Adrenal gland (tissue), 12 donors: ENCODE data around the gene LHX6. TPM values are rescaled to one million over a fixed set of nuclear protein-coding genes. Genes with fewer than 3 reads are reported as not detected.

Source experiments
- DNase-seq, 7 donors: peaks; one replicate each; pipeline ENCODE4 v3.0.0-alpha.2; 2019 to 2020
- H3K27ac ChIP-seq, 5 donors: fragments of 200-600 bp; sonication (generic) in 4 of 5; 1 replicate in 3 of 5; 2 replicates in 2 of 5; pipeline versions ENCODE4 v1.5.1 to v1.8.0; 2016 to 2020; ENCODE audit warnings: mild to moderate bottlenecking in 1 of 5
- H3K27me3 ChIP-seq: fragments of 200-600 bp; 2 replicates; pipeline ENCODE4 v1.8.0; 2021
- H3K36me3 ChIP-seq, 2 donors: fragments of 200-600 bp; replicated peaks in 1 of 2; 1 replicate in 1 of 2; 2 replicates in 1 of 2; pipeline versions ENCODE4 v1.5.1 to v1.8.0; 2018 to 2022
- H3K4me1 ChIP-seq, 2 donors: fragments of 200-600 bp; replicated peaks in 1 of 2; 1 replicate in 1 of 2; 2 replicates in 1 of 2; pipeline versions ENCODE4 v1.5.1 to v1.8.0; 2018 to 2021
- H3K4me3 ChIP-seq, 4 donors: fragments of 200-600 bp; sonication (generic) in 3 of 4; one replicate each; pipeline ENCODE4 v1.5.1; 2016 to 2018
- H3K9me3 ChIP-seq, 3 donors: fragments of 200-600 bp; sonication (generic) in 1 of 3; replicated peaks in 1 of 3; 1 replicate in 2 of 3; 2 replicates in 1 of 3; pipeline versions ENCODE4 v1.5.1 to v1.8.0; 2016 to 2021
- CTCF ChIP-seq, 6 experiments: fragments of 450-650 bp in 4 of 6; fragments of 200-600 bp in 2 of 6; sonication (generic) in 1 of 6; IDR thresholded peaks; 1 replicate in 5 of 6; 2 replicates in 1 of 6; pipeline versions ENCODE4 v1.5.1 to v1.8.0; 2016 to 2021; ENCODE audit warnings: antibody characterized with exemption in 6 of 6, mild to moderate bottlenecking in 2 of 6, moderate library complexity in 1 of 6
- POLR2A ChIP-seq, 2 donors: fragments of 450-650 bp; IDR thresholded peaks; one replicate each; pipeline ENCODE4 v1.6.1; 2017; ENCODE audit warnings: antibody characterized with exemption in 2 of 2, mild to moderate bottlenecking in 2 of 2, moderate library complexity in 1 of 2
- WGBS, 4 donors: extraction: QIAGEN DNeasy Blood & Tissue Kit in 2 of 4; methylation state at CpG; one replicate each; pipeline versions ENCODE4 v1.1.5 to v1.1.7; 2013 to 2017; 5-methylcytosine and 5-hydroxymethylcytosine counted together
- intact Hi-C, 2 donors: fragments of 100-400 bp; cut with DNase I; formaldehyde crosslinking; loops; one replicate each; pipeline versions ENCODE4 v1.14.1 to v1.15.0; 2022 to 2023
- polyA plus RNA-seq, 3 donors: library from polyadenylated mRNA; stranded (reverse); fragments of 200-250 nt in 2 of 3; fragments of 350-450 nt in 1 of 3; fragmentation: Illumina TruSeq in 1 of 3; extraction: RNeasy Lipid Tissue Mini Kit (QIAGEN cat#74804) in 1 of 3; gene quantifications; one replicate each; pipeline ENCODE4 v1.2.3, GENCODE V29; 2013 to 2014
- total RNA-seq, 9 donors: library from RNA; depleted of rRNA in 4 of 9; stranded (reverse); fragments of >200 nt in 4 of 9; fragments of 120-200 nt in 1 of 9; fragmentation: NEBNext Ultra II Directional in 1 of 9; extraction: Animal tissue kit (Norgen Biotek cat#: 25700) in 1 of 9; gene quantifications; one replicate each; pipeline versions ENCODE4 v1.1.0 to v1.2.4, GENCODE V29; 2013 to 2023
- donor health status: healthy with polysubstance abuse.
- donor health status: Bipolar disorder and iron deficiency.
- donor health status: DM: yes; HTN: yes; CAD: no.
- donor health status: DM: no; HTN: no; CAD: no.
- donor health status: DM: no; HTN: no; CAD: no.
- donor health status: DM: yes; HTN: yes; CAD: no.

The LHX6 gene
- total and polyA plus RNA-seq, 12 donors, result 0.17 to 3.6 (median 1.5) TPM

- Histone ChIP-seq H3K4me3 (no peak overlapping the region), H3K36me3 (no peaks in the 10 kb centered on the region), H3K9me3 (no peaks in the 10 kb centered on the region), H3K27ac (no peak overlapping the region), H3K27me3 (peaks cover 10% of the 10 kb centered on the region), H3K4me1 (no peaks in the 10 kb centered on the region)
- no peak for DNase-seq
- TF ChIP-seq CTCF (IDR thresholded peaks at IDR 0.05), result no peak
- intact Hi-C loops, result no loop called here
- 75 to 88% (median 84%) methylated on average over 9 of the region's 9 CpGs for WGBS, 4 donors
These were observed 22.4 kb downstream of the LHX6 start for GRCh38 chr9:122206118-122207046.

GRCh38 chr9:122205176-122205575, 23.6 kb downstream of the LHX6 start:
- no peak for DNase-seq
- peaks cover 4% of the 10 kb centered on the region for H3K27me3 ChIP-seq
- intact Hi-C loops, result no loop called here
- no peaks in the 10 kb centered on the region for H3K9me3 ChIP-seq
- TF ChIP-seq CTCF (IDR thresholded peaks at IDR 0.05), result no peak
- TF ChIP-seq POLR2A (IDR thresholded peaks at IDR 0.05), result no peak
- no peak overlapping the region for H3K4me3 ChIP-seq
- no peak overlapping the region for H3K27ac ChIP-seq
- no peaks in the 10 kb centered on the region for H3K36me3 ChIP-seq
- no peaks in the 10 kb centered on the region for H3K4me1 ChIP-seq
- 50 to 84% (median 82%) methylated on average over 2 to 8 of the region's 8 CpGs for WGBS, 4 donors

- intact Hi-C loops, result no loop called here
- Histone ChIP-seq H3K9me3 (no peaks in the 10 kb centered on the region), H3K27ac (no peak overlapping the region), H3K36me3 (no peaks in the 10 kb centered on the region), H3K4me1 (no peaks in the 10 kb centered on the region), H3K27me3 (peaks cover 3% of the 10 kb centered on the region), H3K4me3 (no peak overlapping the region)
- WGBS, 4 donors, result 90 to 96% (median 93%) methylated on average over 10 to 12 of the region's 12 CpGs
- TF ChIP-seq CTCF (IDR thresholded peaks at IDR 0.05) (no peak), POLR2A (IDR thresholded peaks at IDR 0.05) (no peak)
- no peak for DNase-seq
These were observed 24.3 kb downstream of the LHX6 start for GRCh38 chr9:122204491-122204890.

- Histone ChIP-seq H3K27ac (no peak overlapping the region), H3K4me1 (no peaks in the 10 kb centered on the region), H3K9me3 (no peaks in the 10 kb centered on the region), H3K36me3 (no peaks in the 10 kb centered on the region), H3K27me3 (no peaks in the 10 kb centered on the region), H3K4me3 (no peak overlapping the region)
- intact Hi-C loops, result no loop called here
- no peak for TF ChIP-seq CTCF (IDR thresholded peaks at IDR 0.05)
- TF ChIP-seq POLR2A (IDR thresholded peaks at IDR 0.05), result no peak
- WGBS, 4 donors, result 89 to 95% (median 93%) methylated on average over 5 of the region's 5 CpGs
- no peak for DNase-seq
These were observed 24.7 kb downstream of the LHX6 start for GRCh38 chr9:122204055-122204454.
